GM18517 (cell line): ENCODE results near the gene SMARCA1.

Experiments used
- ATAC-seq: cut with Tn5 transposase; IDR thresholded peaks from one replicate; pipeline ENCODE4 v1.9.1; 2021; ENCODE audit warnings: mild to moderate bottlenecking, moderate library complexity; ENCODE audit not compliant: unreplicated experiment

SMARCA1 gene

GRCh38 chrX:129531132-129531531 is 7.8 kb upstream of the SMARCA1 start:
- no peak for ATAC-seq

DNA sequence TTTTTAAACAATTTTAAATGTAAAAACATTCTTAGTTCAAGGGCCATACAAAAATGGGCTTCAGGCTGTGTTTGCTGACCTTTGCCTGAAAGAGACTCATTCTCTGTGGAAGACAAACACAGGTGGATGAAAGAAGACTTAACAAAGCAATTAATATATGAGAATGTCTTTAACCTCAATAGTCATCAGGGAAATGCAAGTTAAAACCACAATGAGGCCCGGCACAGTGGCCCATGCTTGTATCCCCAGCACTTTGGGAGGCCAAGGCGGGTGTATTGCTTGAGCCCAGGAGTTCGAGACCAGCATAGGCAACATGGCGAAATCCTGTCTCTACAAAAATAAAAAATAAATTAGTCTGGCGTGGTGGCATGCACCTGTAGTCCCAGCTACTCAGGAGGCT is 7.1 kb upstream of the SMARCA1 start:
- ATAC-seq: no peak

- ATAC-seq: no peak
These were observed 6.5 kb upstream of the SMARCA1 start for GRCh38 chrX:129529685-129530281.

DNA sequence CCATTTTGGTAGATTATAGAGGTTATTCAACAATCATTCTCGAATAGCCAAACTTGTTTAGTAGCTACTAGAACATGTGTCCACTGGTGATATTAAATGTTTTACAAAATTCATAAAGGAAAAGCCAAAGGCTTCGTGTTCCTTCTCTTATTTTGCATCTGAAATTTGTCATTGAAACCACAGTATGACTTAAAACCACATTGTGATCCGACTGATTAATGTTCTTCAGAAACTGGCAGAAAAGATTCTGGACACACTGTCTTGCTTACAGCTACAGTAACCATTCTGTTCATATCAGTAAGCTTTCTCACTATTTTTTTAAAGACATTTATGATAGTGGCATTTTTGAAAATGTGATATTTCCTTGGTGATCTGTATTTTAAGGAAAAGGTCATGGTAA is 2.6 kb upstream of the SMARCA1 start:
- ATAC-seq: no peak

DNA sequence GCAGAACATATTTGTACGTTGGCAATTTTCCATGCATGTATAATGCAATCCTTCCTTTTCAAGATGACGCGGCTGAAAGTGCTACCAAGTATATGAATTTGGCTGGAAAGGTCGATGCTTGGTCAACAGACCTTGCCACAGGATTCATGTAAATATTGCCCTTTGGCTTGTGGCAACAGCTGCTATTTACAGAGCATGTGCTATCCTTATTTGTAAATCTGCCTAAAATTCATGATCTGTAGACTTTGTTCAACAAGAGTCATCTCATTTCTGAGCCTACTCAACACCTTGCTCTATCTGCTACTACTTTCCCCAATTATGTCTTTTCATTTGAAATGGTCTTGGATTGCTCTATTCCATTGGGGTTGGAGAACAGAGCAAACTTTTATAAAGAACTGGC is 1.9 kb upstream of the SMARCA1 start:
- no peak for ATAC-seq

DNA sequence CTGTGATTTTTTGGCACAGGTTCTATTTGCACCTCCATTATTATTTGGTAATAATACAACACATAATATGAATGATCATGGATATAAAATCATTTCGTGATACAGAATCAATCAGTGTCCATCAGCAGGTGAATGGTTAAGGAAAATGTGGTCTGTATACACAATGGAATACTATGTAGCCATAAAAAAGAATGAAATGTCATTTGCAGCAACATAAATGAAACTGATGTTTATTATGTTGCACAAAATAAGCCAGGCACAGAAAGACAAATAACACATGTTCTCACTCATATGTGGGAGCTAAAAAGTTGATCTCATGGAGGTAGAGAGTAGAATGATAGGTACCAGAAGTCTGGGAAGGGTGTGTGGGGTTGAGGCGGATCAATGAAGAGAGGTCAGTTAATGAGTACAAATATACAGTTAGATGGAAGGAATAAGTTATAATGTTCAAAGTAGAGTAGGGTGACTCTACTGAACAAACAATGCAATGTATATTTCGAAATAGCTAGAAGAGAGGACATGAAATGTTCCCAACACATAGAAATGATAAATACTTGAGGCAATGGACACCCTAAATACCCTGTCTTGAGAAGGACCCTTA is 1.1 kb upstream of the SMARCA1 start:
- ATAC-seq: no peak

GRCh38 chrX:129522184-129523078 is 859 bp downstream of the SMARCA1 start:
- no peak for ATAC-seq

DNA sequence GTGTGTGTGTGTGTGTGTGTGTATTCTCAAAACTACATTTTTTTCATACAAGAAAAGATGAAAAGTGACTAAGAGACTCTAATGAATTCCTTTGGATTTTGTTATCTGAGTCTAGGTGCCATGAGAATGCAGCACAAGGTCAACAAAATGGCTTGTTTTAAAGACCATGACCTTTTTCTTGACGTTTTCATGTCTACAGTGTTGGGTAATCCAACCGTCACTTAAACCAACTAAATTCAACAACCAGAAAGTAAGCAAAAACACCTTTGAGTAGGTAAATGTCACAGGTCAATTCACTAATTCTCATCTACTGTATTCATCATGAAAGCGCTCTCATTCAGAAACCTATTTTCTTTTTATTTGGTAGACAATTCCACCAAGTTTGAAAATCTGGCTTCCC is 3.1 kb downstream of the SMARCA1 start:
- no peak for ATAC-seq

GRCh38 chrX:129516402-129516801 is 6.9 kb downstream of the SMARCA1 start:
- no peak for ATAC-seq

DNA sequence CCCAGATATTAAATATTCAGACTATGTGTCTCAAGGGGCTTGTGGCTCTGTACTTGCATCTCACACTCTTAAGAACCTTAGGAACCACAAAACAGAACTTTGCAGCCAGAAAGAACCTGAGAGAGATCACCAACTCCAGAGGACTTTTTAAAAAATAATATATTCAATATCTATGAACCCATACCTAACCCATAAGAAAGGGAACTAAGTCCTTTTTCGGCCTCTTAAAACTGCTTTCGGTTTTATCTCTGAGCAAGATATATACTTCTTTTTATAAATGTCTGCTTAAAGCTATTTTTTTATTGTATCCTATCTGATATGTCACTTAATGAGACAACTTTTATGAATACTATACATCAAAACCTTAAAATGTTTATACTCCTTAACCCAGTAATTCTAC is 10.9 kb downstream of the SMARCA1 start:
- ATAC-seq: no peak

DNA sequence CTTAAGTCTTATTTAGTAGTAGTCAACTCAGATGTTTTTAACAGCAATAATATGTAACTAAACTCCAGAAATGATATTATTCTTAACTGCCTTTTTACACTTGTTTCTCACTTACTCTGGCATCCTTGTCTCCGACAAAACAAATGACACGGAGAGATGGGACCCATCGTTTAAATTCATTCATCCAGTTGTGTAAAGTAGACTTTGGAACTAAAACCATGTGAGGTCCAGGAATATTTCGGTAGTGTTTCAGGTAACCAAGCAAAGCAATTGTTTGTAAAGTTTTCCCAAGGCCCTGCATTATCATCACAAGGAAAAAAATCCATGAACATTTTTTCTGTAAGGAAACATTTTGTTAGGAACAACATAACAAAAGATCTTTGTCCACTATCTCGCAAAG is 11.6 kb downstream of the SMARCA1 start:
- no peak for ATAC-seq

DNA sequence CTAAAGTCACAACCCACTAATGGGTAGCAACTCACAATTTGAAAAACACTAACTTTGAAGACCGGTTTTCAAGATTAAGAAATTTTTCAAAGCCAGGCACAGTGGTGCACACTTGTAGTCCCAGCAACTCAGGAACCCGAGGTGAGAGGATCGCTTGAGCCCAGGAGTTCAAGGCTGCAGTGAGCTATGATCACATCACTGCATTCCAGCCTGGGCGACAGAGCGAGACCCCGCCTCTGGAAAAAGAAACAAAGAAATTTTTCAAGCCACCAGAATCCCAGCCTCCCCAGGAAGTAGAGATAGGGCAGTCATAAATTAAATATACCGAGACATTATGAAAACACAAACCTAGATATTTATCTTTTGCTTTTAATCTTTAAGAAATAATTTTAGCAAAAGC is 13.0 kb downstream of the SMARCA1 start:
- ATAC-seq: no peak

DNA sequence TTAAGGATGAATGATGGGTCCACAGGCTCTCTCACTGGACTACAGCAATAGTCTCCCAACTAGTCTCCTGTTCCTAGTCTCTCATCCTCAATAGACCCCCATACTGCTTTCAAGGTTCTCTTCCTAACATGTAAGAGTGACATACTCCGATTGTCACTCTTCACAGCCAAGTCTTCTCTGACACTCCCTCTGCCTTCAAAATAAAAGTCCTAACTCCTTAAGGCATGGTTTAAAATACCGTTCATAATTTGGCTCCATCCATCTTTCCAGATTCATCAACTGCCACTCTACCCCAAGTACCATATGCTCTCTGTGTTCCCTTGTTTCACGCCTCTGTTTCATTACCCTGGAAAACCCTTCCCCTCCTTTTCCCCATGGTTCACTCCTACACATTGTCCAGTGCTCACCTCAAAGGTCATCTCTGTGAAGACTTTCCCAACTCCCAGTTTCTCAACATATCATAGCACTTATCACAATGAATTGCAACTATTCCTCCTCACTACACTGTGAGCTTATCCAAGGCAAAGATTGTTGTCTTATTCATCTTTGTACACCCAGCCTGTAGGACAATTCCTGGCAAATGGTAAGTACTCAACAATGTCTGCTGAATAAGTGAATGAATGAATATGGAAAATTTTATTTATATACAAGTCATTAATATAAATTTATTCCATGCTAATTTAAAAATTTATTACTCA is 26.0 kb downstream of the SMARCA1 start:
- ATAC-seq: no peak

DNA sequence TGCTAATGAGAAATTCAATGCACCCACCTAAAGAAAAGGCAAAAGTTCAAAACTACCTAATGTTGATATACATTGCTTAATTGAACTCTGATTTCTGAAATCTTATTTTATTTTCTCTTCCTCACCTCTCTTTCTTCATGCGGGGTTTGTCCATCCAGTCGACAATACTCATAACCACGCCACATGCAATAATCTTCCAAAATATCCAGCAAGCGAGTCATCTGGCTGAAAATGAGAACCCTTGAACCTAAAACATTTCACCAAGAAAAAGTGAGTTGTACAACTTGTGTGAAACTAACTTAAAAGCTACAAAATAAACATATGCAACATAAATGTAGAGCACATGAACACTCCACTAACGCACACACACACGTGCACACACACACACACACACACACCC is 26.7 kb downstream of the SMARCA1 start:
- ATAC-seq: no peak

DNA sequence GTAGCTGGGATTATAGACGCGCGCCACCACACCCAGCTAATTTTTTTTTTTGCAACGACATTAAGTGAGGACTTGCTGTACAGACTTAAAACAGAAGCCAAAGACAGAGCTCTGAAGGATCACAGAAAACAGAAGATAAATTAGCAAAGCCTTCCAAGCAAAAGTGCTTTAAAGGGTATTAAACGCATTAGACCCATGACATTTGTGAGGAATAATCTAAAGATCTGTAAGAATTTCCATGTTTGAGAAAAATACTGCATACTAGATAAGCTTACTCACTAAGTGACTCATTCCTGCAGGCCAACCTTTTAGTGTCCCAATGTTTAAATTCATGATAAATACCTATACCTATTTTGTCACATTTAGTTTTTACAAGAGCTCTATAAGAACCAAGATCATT is 27.4 kb downstream of the SMARCA1 start:
- ATAC-seq: no peak

DNA sequence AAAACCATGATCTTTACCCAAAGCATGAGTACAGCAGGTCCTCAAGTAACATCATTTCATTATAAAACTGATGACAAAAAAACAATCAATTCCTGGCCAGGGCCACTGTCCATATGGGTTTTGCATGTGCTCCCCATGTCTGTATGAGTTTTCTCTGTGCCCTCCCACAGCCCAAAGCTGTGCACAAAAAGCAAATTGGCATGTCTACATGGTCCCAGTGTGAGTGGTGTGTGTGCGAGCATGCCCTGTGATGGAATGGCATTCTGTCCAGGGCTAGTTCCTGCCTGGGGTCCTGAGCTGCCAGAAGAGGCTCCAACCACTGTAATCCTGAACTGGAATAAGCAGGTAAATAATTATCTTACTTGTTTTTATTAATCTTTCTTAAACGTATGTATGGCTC is 28.4 kb downstream of the SMARCA1 start:
- no peak for ATAC-seq

GRCh38 chrX:129493643-129494042 is 29.6 kb downstream of the SMARCA1 start:
- no peak for ATAC-seq

DNA sequence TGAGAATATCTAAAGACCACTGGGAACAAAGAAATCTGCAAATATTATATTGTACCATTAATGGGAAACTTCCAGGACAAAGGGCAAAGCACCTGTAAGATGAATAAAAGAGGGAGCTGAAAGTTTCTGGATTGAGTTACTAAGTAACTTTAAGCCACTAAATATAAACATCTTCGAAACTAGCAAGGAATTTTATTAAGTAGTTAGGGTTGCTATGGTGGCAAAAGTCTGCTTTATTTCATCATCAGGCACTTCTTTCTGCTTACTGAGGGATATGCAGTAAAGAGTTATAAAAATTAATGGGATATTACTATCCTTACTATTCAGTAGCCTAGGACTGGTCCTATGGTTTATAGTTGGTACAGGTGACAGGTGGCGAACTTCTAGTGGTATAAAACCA is 33.0 kb downstream of the SMARCA1 start:
- ATAC-seq: no peak

GRCh38 chrX:129488359-129488758 is 34.9 kb downstream of the SMARCA1 start:
- ATAC-seq: no peak

DNA sequence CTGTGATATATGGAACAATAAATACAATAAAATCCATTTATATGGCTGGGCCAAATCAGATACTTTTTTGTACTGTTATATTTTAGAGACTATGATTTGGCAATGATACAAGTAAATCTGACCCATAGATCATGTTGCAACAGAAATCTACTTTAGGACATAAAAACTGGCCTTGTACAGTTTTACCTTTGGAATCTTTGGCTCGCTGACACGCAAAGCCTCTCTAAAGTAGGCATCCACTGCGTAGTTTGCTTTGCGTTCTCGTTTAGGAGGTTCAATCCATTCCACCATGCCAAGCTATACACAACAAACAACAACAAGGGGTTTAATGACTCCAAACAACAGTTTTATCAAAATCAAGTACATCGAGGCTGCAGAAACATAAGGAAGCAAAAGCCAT is 42.4 kb downstream of the SMARCA1 start:
- ATAC-seq: no peak

DNA sequence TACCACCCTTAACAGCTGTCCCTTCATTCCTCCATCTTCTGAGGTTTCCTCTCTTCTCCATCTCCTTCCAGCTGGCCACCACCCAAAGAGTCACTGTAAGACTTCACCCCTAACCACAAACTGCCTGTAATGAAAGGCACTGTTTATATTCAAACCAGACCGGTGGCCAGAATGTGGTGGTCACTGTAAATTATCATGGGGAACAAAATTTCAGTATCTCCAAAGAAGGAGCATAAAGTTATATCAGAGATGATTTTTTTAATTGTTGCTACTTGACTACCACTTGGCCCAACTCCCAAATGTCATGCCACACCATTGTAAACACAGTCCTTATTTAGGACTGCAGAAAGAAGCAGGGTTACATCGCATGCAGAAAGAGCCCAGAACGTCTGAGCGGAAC is 44.8 kb downstream of the SMARCA1 start:
- ATAC-seq: no peak

DNA sequence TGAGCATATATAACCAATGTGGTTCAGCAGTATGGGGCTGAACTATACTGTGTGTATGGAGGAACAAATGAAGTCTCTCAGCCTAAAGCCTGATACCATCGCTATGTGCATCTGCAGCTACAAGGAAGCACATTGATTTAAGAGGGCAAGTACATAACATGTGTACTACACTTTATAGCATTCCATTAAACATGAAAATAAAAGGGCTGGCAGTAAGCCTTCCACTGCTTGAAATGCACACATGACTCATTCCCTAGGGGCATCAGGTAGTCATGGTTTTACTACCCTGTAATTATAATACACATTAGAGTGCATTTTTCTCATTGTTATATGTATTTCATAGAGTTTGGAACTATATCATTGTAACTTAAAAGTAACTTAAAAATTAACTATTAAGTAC is 51.2 kb downstream of the SMARCA1 start:
- ATAC-seq: no peak
